ENCODE data around the gene ERC2. TPM values are rescaled to one million over a fixed set of nuclear protein-coding genes. Genes with fewer than 3 reads are reported as not detected.

ERC2 gene
- total and polyA plus RNA-seq, 2 of the 8 experiments (the other 6 are each of a cell fraction or from before 2014, with no cell fraction given) = 16.4 to 22.8 TPM

DNA sequence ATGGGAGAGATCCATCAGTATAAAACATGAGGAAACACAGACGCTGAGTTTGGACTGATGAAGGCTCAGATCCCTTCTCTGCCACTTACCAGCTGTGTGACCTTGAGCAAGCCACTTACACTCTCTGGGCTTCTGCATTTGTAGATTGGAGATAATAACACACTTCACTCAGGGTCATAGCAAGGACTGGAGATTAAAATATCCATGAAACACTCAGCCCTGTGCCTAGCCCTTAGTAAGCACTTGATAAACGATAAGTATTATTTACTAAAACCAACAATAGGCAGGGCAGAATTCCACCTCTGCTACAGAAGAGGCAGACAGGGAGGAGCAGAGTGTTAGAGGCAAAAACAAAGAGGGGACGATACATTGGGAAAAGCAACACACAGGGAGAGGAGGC is 560.7 kb downstream of the ERC2 start:
- H3K18ac ChIP-seq (ENCODE audit: extremely low read depth, low read length) = no peak overlapping the region
- H3K23me2 ChIP-seq (ENCODE audit: low read depth, low read length) = no peaks in the 10 kb centered on the region
- no peak overlapping the region for H2BK12ac ChIP-seq (ENCODE audit: low read depth, low read length)
- ChIA-PET POLR2A (ENCODE audit: partially characterized antibody) (no interaction called here), CTCF (ENCODE audit: partially characterized antibody) (interaction anchor here (0.6 kb wide), 1 partner anchor 156 kb away, joined by 3 read pairs; no protein-coding TSS in a partner anchor)
- H2BK120ac ChIP-seq (replicated peaks; ENCODE audit: low read depth, low read length) = no peak overlapping the region
- H4K8ac ChIP-seq (ENCODE audit: extremely low read depth, insufficient read depth, low read length) = no peak overlapping the region
- DNase-seq (ENCODE audit: low read depth in 1 of 2, low spot score in 2 of 2) (no peak), FAIRE-seq (no peak)
- no peak overlapping the region for H2BK20ac ChIP-seq (ENCODE audit: low read length)
- H4K5ac ChIP-seq (ENCODE audit: insufficient read length, low read depth, low read length) = no peak overlapping the region
- H2AFZ ChIP-seq (ENCODE audit: low read length) = no peak overlapping the region
- H3K23ac ChIP-seq (ENCODE audit: insufficient read length) = no peak overlapping the region
- H2AK5ac ChIP-seq (ENCODE audit: low read depth, low read length) = no peak overlapping the region
- H3K79me2 ChIP-seq (ENCODE audit: control insufficient read depth in 1 of 2, insufficient read depth in 2 of 2, low read length in 2 of 2) = no peaks in the 10 kb centered on the region
- H3K14ac ChIP-seq (ENCODE audit: insufficient read length) = no peak overlapping the region
- no peaks in the 10 kb centered on the region for H3K4me1 ChIP-seq (replicated peaks in 1 of 4; ENCODE audit: control insufficient read depth in 3 of 4, insufficient read depth in 4 of 4, low read length in 3 of 4)
- H2BK15ac ChIP-seq (ENCODE audit: low read length) = no peak overlapping the region
- H3K79me1 ChIP-seq (ENCODE audit: low read depth, low read length) = no peaks in the 10 kb centered on the region; the same call in none of the 2 replicates
- TF ChIP-seq, protein P1, sequence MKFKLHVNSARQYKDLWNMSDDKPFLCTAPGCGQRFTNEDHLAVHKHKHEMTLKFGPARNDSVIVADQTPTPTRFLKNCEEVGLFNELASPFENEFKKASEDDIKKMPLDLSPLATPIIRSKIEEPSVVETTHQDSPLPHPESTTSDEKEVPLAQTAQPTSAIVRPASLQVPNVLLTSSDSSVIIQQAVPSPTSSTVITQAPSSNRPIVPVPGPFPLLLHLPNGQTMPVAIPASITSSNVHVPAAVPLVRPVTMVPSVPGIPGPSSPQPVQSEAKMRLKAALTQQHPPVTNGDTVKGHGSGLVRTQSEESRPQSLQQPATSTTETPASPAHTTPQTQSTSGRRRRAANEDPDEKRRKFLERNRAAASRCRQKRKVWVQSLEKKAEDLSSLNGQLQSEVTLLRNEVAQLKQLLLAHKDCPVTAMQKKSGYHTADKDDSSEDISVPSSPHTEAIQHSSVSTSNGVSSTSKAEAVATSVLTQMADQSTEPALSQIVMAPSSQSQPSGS (IDR thresholded peaks at IDR 0.05; ENCODE audit: low read length) = no peak
- TF ChIP-seq TAF1 (IDR thresholded peaks at IDR 0.05; ENCODE audit: low read depth, low read length) (no peak), SP1 (IDR thresholded peaks at IDR 0.05; ENCODE audit: low read depth, low read length) (no peak), BACH1 (IDR thresholded peaks at IDR 0.05; ENCODE audit: low read length) (no peak)
- TF ChIP-seq, protein P2, sequence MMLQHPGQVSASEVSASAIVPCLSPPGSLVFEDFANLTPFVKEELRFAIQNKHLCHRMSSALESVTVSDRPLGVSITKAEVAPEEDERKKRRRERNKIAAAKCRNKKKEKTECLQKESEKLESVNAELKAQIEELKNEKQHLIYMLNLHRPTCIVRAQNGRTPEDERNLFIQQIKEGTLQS (IDR thresholded peaks at IDR 0.05; ENCODE audit: insufficient read depth, low read depth, low read length) = no peak
- H4K20me1 ChIP-seq (replicated peaks in 1 of 2; ENCODE audit: control insufficient read depth in 1 of 2, insufficient read depth in 2 of 2, low read length in 2 of 2) = no peaks in the 10 kb centered on the region
- no peaks in the 10 kb centered on the region for H3K36me3 ChIP-seq (ENCODE audit: control insufficient read depth in 2 of 4, insufficient read depth in 4 of 4, low read length in 3 of 4)
- H2BK5ac ChIP-seq (ENCODE audit: low read depth, low read length) = no peak overlapping the region; the same call in 1 of the 2 replicates
- H3K27ac ChIP-seq (ENCODE audit: low read depth, low read length) = no peak overlapping the region
- H4K91ac ChIP-seq (replicated peaks; ENCODE audit: insufficient read length, low read length) = no peak overlapping the region
- H3K9ac ChIP-seq (replicated peaks in 1 of 4; ENCODE audit: extremely low read depth in 1 of 4, low read depth in 3 of 4, low read length in 3 of 4) = no peak overlapping the region
- 86% methylated on average over 3 of the region's 3 CpGs; no CpG with 5 or more reads in 1 of the 2 experiments for WGBS, 2 experiments (ENCODE audit: extremely low coverage in 1 of 2, insufficient coverage in 1 of 2, insufficient read length in 1 of 2, insufficient replicate concordance in 2 of 2, low coverage in 1 of 2, low lambda C conversion rate in 2 of 2, missing lambda C conversion rate in 1 of 2)
- no peaks in the 10 kb centered on the region; a peak in 1 of 7 replicates for H3K27me3 ChIP-seq (replicated peaks in 1 of 4; ENCODE audit: control insufficient read depth in 3 of 4, extremely low read depth in 1 of 4, insufficient read depth in 3 of 4, low read length in 3 of 4)
- H3K4me2 ChIP-seq (ENCODE audit: insufficient read depth in 1 of 2, low read depth in 2 of 2, low read length in 2 of 2) = no peak overlapping the region
- H3K56ac ChIP-seq (replicated peaks; ENCODE audit: insufficient read length, low read depth, low read length) = no peak overlapping the region
- no peaks in the 10 kb centered on the region for H3K9me3 ChIP-seq (ENCODE audit: insufficient read depth in 2 of 2, low read depth in 1 of 2, low read length in 1 of 2)
- H3K4me3 ChIP-seq (ENCODE audit: extremely low read depth in 1 of 4, insufficient read depth in 2 of 4, low read depth in 3 of 4, low read length in 4 of 4) = no peak overlapping the region
- H3K4ac ChIP-seq (replicated peaks; ENCODE audit: insufficient read length, low read depth, low read length) = no peak overlapping the region

Data from H1 (cell line).